Vagina (tissue), 2 donors: Measurements from ENCODE around the gene BIN1. TPM values are rescaled to one million over a fixed set of nuclear protein-coding genes. Genes with fewer than 3 reads are reported as not detected.

Source experiments
- DNase-seq, 2 donors: peaks; one replicate each; pipeline ENCODE4 v3.0.0-alpha.2; 2017; ENCODE audit errors: extremely low spot score in 2 of 2
- H3K27ac ChIP-seq: fragments of 200-600 bp; sonication (generic); one replicate; pipeline ENCODE4 v1.5.1; 2019
- H3K27me3 ChIP-seq: fragments of 200-600 bp; sonication (generic); one replicate; pipeline ENCODE4 v1.5.1; 2019
- H3K36me3 ChIP-seq, 2 donors: fragments of 200-600 bp; sonication (generic); one replicate each; pipeline ENCODE4 v1.5.1; 2017 to 2019
- H3K4me1 ChIP-seq: fragments of 200-600 bp; sonication (generic); one replicate; pipeline ENCODE4 v1.5.1; 2019
- H3K4me3 ChIP-seq, 2 donors: fragments of 200-600 bp; sonication (generic); 1 replicate in 1 of 2; 2 replicates in 1 of 2; pipeline ENCODE4 v1.5.1; 2016 to 2019
- H3K9me3 ChIP-seq: fragments of 200-600 bp; sonication (generic); one replicate; pipeline ENCODE4 v1.5.1; 2019
- POLR2A ChIP-seq, 2 donors: fragments of 450-650 bp; IDR thresholded peaks; one replicate each; pipeline ENCODE4 v1.6.1; 2017; ENCODE audit warnings: antibody characterized with exemption in 2 of 2, mild to moderate bottlenecking in 2 of 2, moderate library complexity in 2 of 2
- POLR2AphosphoS5 ChIP-seq, 2 donors: sonication (generic); formaldehyde crosslinking; IDR thresholded peaks; one replicate each; pipeline ENCODE4 v1.9.0; 2017; ENCODE audit warnings: antibody characterized with exemption in 2 of 2, mild to moderate bottlenecking in 2 of 2, low read depth in 1 of 2; ENCODE audit not compliant: insufficient read depth in 1 of 2
- intact Hi-C: fragments of 100-400 bp; cut with DNase I; formaldehyde crosslinking; loops from one replicate; pipeline ENCODE4 v1.15.1; 2023
- total RNA-seq: library from RNA; depleted of rRNA; stranded (reverse); fragments of >200 nt; gene quantifications from one replicate; pipeline ENCODE4 v1.2.3, GENCODE V29; 2016
- TF ChIP-seq, protein P1 (sequence below), 3 experiments: fragments of 450-650 bp in 2 of 3; fragments of 200-600 bp in 1 of 3; sonication (generic) in 1 of 3; IDR thresholded peaks; one replicate each; pipeline ENCODE4 v1.5.1; 2017 to 2019; ENCODE audit warnings: antibody characterized with exemption in 3 of 3, mild to moderate bottlenecking in 2 of 3, moderate library complexity in 2 of 3

BIN1 gene
- total RNA-seq, 1 donor from 2014 or later, result 60.9 TPM

- intact Hi-C loops, result no loop called here
- Histone ChIP-seq H3K36me3 (no peaks in the 10 kb centered on the region), H3K27me3 (no peaks in the 10 kb centered on the region), H3K27ac (no peak overlapping the region), H3K9me3 (no peaks in the 10 kb centered on the region), H3K4me3 (no peak overlapping the region), H3K4me1 (peaks cover 13% of the 10 kb centered on the region)
- TF ChIP-seq POLR2AphosphoS5 (IDR thresholded peaks at IDR 0.05; ENCODE audit: insufficient read depth in 1 of 2, low read depth in 1 of 2), result no peak
- TF ChIP-seq, protein P1, sequence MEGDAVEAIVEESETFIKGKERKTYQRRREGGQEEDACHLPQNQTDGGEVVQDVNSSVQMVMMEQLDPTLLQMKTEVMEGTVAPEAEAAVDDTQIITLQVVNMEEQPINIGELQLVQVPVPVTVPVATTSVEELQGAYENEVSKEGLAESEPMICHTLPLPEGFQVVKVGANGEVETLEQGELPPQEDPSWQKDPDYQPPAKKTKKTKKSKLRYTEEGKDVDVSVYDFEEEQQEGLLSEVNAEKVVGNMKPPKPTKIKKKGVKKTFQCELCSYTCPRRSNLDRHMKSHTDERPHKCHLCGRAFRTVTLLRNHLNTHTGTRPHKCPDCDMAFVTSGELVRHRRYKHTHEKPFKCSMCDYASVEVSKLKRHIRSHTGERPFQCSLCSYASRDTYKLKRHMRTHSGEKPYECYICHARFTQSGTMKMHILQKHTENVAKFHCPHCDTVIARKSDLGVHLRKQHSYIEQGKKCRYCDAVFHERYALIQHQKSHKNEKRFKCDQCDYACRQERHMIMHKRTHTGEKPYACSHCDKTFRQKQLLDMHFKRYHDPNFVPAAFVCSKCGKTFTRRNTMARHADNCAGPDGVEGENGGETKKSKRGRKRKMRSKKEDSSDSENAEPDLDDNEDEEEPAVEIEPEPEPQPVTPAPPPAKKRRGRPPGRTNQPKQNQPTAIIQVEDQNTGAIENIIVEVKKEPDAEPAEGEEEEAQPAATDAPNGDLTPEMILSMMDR (IDR thresholded peaks at IDR 0.05), result no peak
- TF ChIP-seq POLR2A (IDR thresholded peaks at IDR 0.05), result no peak
- no peak for DNase-seq
Measured at GRCh38 chr2:127139766-127140165, 32.8 kb upstream of the BIN1 start.

DNA sequence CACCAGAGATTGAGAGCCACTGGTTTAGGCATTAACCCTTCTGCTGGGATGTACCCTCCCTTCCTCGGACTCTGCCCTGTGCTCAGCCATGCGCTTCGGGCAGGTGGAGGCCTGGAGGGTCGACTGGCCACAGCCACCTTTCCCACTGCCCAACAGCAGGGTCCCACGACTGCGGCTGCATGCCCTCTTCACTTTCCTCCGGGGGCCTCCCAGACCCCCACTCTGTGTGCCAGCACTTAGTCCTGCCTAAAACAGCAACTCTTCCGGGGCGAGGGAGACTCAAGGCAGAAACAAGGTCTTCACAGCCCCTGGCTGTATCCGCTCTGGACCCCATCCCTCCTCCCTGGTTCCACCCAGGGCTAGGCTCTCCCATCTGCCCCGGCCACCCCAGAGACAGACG lies 31.3 kb upstream of the BIN1 start:
- Histone ChIP-seq H3K4me1 (no peaks in the 10 kb centered on the region), H3K27me3 (no peaks in the 10 kb centered on the region), H3K36me3 (no peaks in the 10 kb centered on the region), H3K4me3 (no peak overlapping the region), H3K27ac (no peak overlapping the region), H3K9me3 (no peaks in the 10 kb centered on the region)
- DNase-seq, result no peak
- no peak for TF ChIP-seq POLR2AphosphoS5 (IDR thresholded peaks at IDR 0.05; ENCODE audit: insufficient read depth in 1 of 2, low read depth in 1 of 2)
- TF ChIP-seq, protein P1 (IDR thresholded peaks at IDR 0.05), result no peak
- intact Hi-C loops, result no loop called here

- DNase-seq, result no peak
- H3K4me1 ChIP-seq, result no peaks in the 10 kb centered on the region
- intact Hi-C loops, result no loop called here
Measured at GRCh38 chr2:127137741-127138140, 30.8 kb upstream of the BIN1 start.

DNA sequence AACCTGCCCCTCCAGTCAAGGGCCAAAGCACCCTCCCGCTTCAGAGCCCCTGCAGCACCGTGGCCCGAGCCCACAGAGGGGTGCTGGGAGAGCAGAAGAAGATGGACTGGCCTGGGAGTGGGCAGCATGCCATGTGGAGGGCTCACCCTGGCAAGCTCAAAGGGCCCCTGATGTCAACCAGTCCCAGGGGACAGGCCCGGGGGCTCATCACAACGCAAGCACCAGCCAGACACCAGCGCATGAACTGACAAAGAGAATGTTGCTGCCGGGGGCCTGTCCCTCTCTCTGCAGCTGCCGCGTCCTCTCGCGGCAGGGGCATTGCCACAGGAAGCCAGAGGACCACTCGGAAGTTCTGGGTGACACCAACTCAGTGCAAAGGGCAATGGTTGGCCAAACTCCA lies 30.3 kb upstream of the BIN1 start:
- intact Hi-C loops, result no loop called here
- H3K27me3 ChIP-seq, result no peaks in the 10 kb centered on the region
- H3K4me1 ChIP-seq, result no peaks in the 10 kb centered on the region
- H3K4me3 ChIP-seq, result no peak overlapping the region
- TF ChIP-seq, protein P1 (IDR thresholded peaks at IDR 0.05), result no peak
- TF ChIP-seq POLR2AphosphoS5 (IDR thresholded peaks at IDR 0.05; ENCODE audit: insufficient read depth in 1 of 2, low read depth in 1 of 2), result no peak
- no peak for TF ChIP-seq POLR2A (IDR thresholded peaks at IDR 0.05)
- no peak for DNase-seq
- no peak overlapping the region for H3K27ac ChIP-seq
- H3K9me3 ChIP-seq, result no peaks in the 10 kb centered on the region
- H3K36me3 ChIP-seq, result no peaks in the 10 kb centered on the region

More at GRCh38 chr2:127137741-127138140, 30.8 kb upstream of the BIN1 start:
- H3K4me3 ChIP-seq, result no peak overlapping the region
- TF ChIP-seq, protein P1 (IDR thresholded peaks at IDR 0.05), result no peak
- TF ChIP-seq POLR2A (IDR thresholded peaks at IDR 0.05) (no peak), POLR2AphosphoS5 (IDR thresholded peaks at IDR 0.05; ENCODE audit: insufficient read depth in 1 of 2, low read depth in 1 of 2) (no peak)
- no peak overlapping the region for H3K27ac ChIP-seq
- H3K27me3 ChIP-seq, result no peaks in the 10 kb centered on the region
- H3K9me3 ChIP-seq, result no peaks in the 10 kb centered on the region
- H3K36me3 ChIP-seq, result no peaks in the 10 kb centered on the region

DNA sequence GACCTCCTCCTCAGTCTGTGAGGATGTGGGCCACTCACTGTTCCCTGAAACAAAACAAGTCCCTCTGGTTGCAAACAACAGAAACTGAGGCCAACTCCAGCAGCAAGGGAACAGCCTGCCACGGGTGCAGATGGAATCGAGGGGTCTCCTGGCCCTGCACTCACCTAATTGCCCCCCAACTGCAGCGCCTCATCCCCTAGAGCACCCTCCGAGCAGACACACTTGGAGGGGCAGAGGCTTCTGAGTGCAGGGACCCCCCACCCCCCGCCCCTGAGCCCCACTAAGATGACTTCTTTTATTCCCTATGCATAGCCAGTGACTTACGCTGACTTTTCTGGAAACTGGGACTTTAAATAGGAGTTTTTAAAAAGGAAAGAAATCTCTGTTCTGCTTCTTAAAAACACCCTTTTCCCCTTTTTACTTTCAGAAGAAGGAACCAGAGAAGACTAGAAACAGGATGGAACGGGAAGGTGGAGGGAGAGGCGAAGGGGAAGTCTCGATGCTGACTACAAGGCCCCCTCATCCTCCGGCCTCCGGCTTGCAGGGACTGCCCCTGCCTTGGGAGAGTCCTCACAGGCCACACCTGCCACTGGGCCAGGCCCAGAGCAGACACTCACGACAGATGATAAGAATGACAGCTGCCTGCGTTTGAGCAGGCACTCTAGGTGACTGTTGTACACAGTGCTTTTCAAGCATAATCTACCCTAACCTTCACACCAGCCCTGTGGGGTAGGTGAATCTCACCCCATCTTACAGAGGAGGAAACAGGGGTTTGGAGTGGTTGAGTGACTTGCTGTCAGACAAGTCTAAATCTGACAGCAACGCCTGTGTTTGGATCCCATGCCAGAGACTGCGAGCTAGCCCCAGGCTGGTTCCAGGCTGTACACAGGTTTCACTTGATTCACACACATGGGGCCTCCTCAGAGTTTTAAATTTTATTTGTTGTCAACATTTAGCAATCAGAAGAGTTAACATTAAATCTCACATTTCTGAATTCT lies 28.2 kb upstream of the BIN1 start:
- no peak overlapping the region for H3K4me3 ChIP-seq
- TF ChIP-seq POLR2A (IDR thresholded peaks at IDR 0.05), result no peak
- no peak for TF ChIP-seq POLR2AphosphoS5 (IDR thresholded peaks at IDR 0.05; ENCODE audit: insufficient read depth in 1 of 2, low read depth in 1 of 2)
- TF ChIP-seq, protein P1 (IDR thresholded peaks at IDR 0.05), result no peak
- no peaks in the 10 kb centered on the region for H3K9me3 ChIP-seq
- H3K36me3 ChIP-seq, result no peaks in the 10 kb centered on the region
- no peaks in the 10 kb centered on the region for H3K27me3 ChIP-seq
- no peak overlapping the region for H3K27ac ChIP-seq
- H3K4me1 ChIP-seq, result no peaks in the 10 kb centered on the region
- intact Hi-C loops, result no loop called here
- DNase-seq, result no peak
